HG03354 (cell line): ENCODE measurements around the gene SLC4A5.
A peak's percentile ranks its signal among the peaks of the same experiment; 100 is the strongest.

Experiments
- ATAC-seq: cut with Tn5 transposase; IDR thresholded peaks from one replicate; pipeline ENCODE4 v1.9.1; 2021; ENCODE audit warnings: mild to moderate bottlenecking; ENCODE audit not compliant: unreplicated experiment, poor library complexity, severe bottlenecking

SLC4A5 gene, protein sequence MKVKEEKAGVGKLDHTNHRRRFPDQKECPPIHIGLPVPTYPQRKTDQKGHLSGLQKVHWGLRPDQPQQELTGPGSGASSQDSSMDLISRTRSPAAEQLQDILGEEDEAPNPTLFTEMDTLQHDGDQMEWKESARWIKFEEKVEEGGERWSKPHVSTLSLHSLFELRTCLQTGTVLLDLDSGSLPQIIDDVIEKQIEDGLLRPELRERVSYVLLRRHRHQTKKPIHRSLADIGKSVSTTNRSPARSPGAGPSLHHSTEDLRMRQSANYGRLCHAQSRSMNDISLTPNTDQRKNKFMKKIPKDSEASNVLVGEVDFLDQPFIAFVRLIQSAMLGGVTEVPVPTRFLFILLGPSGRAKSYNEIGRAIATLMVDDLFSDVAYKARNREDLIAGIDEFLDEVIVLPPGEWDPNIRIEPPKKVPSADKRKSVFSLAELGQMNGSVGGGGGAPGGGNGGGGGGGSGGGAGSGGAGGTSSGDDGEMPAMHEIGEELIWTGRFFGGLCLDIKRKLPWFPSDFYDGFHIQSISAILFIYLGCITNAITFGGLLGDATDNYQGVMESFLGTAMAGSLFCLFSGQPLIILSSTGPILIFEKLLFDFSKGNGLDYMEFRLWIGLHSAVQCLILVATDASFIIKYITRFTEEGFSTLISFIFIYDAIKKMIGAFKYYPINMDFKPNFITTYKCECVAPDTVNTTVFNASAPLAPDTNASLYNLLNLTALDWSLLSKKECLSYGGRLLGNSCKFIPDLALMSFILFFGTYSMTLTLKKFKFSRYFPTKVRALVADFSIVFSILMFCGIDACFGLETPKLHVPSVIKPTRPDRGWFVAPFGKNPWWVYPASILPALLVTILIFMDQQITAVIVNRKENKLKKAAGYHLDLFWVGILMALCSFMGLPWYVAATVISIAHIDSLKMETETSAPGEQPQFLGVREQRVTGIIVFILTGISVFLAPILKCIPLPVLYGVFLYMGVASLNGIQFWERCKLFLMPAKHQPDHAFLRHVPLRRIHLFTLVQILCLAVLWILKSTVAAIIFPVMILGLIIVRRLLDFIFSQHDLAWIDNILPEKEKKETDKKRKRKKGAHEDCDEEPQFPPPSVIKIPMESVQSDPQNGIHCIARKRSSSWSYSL

DNA sequence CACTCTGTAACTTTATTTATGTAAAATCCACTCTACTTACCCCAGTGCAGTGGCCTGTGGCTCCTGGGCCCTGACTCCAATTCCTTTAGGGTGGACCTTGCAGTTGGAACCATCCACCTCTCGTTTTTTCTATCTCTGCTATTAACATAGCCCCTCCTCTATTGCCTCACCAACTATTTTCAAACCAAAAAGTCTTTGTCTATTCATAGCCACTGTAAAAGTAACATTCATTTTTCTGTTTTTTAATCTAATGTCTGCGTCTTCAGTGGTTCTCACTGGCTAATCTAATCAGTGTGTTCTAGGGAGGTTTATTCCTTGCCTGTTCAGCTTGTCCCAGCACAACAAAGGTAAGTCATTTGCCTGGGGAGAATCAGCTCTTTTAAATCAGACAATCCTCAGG, at the start of gene SLC4A5:
TSS of gene SLC4A5 (minus strand) at position 101 of the 400 bp plus-strand sequence. CDS start 28,393 bp downstream, outside the sequence.
- no peak for ATAC-seq

DNA sequence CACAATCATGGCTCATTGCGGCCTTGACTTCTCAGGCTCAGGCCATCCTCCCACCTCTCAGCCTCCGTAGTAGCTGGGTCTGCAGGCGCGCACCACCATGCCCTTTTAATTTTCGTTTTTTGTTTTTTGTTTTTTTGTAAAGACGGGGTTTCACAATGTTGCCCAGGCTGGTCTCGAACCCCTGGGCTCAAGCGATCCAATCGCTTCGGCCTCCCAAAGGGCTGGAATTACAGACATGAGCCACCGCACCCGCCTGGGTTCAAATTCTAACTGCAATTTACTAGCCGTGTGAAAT, 49.2 kb upstream of the SLC4A5 start:
- no peak for ATAC-seq

DNA sequence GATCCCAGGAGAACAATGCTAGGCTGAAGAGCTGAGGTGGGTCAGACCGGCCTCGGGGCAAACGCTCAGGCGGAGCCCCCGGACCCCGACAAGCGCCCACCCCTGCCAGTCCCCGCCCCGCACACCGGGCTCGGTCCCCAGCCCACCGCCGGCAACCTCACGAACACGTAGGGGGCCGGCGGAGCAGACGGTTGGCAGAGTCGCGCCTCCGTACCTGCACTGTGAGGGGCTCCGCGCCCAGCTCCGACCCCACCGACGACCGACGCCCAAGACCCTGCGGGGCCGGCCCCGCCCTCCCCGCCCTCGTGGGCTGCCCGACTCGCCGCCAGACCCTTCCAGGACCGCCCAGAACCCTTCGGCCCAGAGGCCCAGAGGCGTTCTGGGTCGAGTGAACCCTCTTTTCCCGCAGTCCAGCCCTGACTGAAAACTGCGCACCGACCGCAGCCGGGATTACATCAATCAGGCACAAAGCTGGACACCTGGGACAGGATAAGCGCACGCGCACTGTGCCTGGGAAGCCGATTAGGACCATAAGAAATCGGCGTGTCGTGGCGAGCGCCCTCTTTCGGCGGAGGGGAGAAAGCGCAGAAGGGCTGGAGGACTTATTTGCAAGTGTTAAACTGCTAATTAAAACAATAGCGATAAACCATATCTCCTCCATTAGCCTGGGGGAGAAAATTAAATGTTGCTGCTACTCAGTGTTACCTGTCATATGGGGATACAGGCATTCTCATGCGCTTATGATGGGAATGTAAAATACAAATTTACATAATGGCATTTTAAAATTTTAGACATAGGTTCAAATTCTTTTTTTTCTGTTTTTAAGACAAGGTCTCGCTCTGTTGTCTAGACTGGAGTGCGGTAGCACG, 48.6 kb upstream of the SLC4A5 start:
- ATAC-seq: peak; percentile 84

DNA sequence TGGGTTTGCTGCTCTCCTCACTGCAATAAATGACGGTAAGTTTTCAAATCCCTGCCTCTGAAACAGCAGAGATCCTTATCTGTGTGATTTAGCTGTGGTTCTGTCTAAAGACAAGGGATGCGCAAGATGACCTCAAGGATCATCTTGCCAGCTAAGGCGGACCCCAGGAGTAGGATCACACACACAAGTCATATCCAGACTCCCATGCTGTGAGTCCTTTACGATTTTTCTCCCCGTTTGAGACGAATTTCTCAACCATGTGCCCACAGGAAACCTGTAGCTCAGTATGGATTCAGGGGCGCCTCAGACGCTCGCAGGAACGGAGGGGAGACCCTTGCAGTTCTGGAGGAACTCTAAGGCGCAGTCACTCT, 48.0 kb upstream of the SLC4A5 start:
- peak; percentile 36 for ATAC-seq

DNA sequence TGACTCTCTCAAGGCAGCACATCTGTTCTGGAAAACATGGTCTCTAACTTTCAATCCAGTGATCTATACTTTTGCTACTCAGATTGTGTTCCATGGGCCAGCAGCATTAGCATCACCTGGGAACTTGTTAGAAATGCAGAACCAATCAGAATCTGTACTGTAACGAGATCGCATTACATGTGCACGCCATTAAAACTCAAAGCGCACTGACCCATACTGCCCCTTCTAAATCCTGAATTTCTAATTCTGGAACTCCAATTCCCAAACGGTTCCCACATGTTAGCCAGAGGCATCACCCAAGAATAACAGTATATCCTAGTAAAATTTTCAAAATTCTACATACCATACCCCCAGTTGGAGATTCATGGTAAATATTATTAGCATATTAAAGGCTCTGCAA, 47.4 kb upstream of the SLC4A5 start:
- no peak for ATAC-seq

DNA sequence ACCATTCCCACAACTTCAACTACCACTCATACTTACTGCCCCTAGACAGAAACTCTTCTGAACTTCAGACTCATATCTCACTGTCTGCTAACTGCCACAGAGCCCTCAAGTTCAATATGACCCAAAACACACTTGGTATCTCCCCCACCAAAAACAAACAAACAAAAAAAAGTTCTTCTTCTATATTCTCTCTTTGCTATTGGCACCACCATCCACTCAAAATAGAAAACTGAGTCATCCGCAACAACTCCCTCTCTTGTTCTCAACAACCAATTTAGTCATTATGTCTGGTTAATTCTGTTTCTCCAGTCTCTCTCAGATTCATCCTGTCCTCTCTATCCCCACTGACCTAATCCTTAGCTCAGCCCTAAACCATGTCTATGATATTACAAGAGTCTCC, 44.1 kb upstream of the SLC4A5 start:
- no peak for ATAC-seq

DNA sequence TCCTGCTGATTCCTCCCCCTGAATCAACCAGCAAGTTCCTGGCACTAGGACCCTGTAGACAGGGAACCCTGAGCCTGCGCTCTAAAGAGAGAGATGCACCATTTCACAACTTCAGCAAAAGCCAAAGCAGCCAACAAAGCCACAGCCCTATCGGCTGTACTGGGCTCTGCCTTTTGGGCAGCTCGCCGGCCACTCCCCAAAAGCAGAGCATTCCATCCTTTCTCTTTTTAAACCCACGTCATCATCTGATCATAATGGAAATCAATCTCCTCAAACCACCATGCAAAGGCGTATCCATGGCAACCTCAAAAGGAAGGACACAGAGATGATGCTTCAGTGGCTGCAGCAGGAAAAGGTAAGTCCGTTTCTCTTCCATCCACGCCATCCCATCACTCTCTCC, 42.2 kb upstream of the SLC4A5 start:
- ATAC-seq: no peak

DNA sequence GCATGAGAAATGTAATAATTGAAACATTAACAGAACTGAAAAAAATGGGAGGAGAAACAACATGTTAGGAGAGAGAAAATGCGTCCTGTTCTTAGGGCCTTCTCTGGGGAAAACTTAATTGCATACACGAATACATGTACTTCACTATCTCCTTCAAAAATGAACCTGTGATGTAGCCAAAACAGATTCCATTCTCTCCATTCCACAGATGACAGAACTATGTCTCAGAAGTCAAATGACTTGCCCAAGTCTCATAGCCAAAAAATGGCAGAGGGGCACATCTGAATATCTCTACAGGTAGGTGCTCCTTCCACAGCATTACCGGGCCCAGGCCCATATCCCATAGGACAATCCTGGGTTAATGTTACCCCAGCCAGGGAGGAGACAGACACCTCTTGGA, 40.8 kb upstream of the SLC4A5 start:
- no peak for ATAC-seq

DNA sequence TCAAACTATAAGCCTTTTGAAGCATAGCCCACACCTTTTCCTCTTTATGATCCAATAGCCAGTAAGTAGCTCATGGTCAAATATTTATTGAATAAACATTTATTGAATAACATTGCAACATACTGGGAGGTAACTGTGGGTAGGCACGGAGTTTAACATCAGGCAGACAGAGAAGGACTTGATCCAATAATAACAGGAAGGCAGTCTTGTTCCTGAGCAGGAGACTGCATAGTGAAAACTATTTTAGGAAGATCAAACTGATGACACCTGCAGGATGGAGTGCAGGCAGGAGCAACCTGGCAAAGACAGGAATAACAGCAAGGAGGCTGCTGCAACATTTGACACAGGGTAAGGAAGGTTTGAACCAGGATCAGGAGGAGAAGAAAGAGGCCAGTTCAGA, 40.0 kb upstream of the SLC4A5 start:
- no peak for ATAC-seq

DNA sequence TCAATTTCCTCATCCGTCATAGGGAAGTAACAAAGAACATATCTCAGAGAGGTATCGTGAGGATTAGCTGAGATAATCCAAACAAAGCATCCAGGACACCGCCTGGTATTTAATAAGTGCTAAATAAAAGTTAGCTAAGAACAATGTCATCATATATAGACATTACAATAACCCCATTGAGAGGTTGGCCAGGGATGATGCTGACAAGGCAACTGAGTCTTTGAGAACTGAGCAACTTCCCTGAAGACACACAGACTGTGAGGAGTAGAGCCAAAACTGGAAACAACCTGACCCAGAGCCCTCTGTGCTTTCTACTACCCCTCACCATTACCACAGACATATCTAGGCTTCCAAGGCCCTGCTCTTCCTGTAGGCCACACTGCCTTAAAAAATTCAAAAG, 38.5 kb upstream of the SLC4A5 start:
- ATAC-seq: no peak

DNA sequence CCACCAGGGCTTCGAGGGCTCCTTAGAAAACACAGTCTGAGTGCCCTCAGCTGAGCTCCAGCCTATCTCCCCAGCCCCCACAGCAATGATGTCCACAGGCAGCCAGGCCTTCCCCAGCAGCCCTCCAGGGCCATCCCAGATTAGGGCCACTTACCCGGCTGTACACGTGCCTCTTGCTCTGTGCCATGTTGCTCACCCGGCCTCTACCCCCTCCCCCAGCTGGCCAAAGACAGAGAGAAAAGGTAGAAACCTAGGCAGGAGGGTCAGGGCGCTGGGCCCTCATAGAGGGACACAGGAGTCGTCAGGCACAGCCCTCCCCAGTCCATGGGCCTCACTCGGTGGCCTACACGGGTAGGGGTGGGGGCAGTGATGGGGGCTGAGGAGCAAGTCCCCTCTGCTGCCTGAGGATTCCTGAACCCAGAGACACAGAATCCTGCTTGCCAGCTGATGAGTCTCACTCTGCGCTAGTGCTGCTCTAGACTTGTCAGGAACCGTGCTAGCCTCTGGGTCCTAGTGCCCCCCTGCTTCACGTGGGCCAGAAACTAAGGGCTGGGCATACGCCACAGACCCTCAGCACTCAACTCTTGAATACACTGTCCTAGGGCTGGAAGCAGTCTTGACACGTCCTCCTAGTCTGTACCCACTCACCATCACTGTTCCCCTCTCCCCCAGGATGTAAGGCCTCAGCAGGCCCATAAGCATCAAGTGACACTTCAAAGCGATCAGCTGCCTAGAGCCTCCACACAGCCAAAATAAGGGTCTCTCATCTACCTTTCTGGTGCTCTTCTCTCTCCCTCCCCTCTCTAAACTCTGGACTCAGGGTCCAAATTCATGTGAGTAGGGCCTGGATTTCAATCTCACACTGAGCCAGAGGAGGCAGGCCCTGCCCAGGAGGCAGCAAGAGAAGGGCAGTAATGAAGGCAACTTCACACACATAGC, 36.9 kb upstream of the SLC4A5 start, which contains the start of gene DCTN1:
TSS of gene DCTN1 (minus strand) at position 461 of the 939 bp plus-strand sequence. CDS start at position 187, 274 bp downstream.
- peak; percentile 72 for ATAC-seq

DNA sequence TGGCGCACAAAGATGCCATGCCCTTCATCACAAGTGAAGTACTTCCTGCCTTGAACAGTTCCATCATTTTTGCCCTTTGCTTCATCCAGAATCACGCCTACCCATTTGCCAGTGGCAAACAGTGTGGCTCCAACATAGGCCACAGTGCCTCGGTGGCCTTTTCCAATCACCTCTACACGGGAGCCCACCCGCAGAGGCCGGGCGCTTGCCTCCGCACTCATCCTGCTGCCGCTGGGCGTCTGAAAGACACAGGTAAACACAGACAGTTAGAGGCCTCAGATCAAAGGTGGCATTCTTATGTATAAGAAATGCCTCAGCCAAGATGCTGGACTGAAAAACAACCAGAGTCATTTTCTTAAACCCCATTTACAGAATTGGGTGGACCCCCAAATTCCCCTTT, 34.8 kb upstream of the SLC4A5 start:
- ATAC-seq: no peak

DNA sequence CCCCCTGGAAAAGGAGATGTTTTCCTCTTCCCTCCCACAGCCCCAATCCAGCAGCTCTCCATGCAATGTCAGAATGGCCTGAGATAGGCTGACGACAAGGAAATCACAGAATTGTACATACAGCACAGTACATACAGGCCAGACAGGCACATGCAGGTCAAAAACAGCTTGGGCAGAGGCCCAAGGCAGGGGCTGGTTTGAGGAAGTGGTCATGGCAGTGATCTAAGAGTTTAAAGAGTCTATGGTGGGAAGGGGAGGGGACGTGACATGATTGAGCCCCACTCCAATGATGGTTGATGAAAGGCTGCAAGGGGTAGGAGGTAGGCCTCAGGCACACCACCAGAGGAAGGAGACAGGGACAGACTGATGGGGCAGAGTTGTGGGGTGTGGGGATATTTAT, 32.6 kb upstream of the SLC4A5 start:
- no peak for ATAC-seq

DNA sequence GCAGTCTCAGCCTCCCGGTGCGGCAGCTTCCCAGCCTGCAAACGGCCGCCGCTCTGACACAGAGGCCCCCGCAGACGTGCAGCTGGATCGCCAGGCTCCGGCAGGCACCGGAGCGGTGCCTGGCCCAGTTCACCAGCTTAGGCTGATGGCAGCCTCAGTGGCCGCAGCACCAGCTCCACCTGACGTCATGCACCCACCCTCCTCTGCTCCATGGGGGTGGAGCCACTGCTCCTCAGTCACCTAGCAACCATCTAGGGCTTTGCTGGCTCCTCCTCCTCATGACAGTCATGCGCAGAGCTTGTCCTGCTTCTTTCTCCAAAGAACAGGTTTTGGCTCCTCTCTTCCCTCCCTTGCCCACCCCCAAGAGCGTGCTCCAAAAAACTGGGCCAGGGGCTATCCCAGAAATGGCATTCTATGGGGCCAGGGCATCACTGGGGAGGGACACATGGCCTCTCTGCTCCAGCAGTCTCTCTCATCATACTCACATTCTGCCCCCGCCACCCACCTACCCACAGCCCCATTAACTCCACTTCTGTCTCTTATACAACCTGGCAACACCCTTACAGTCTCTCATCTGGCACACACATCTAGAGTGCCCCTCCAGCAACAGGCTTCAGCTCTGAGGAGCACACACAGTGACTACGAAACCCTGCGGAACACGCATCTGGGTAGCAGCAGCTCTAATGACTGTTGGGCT, 31.4 kb upstream of the SLC4A5 start:
- no peak for ATAC-seq

DNA sequence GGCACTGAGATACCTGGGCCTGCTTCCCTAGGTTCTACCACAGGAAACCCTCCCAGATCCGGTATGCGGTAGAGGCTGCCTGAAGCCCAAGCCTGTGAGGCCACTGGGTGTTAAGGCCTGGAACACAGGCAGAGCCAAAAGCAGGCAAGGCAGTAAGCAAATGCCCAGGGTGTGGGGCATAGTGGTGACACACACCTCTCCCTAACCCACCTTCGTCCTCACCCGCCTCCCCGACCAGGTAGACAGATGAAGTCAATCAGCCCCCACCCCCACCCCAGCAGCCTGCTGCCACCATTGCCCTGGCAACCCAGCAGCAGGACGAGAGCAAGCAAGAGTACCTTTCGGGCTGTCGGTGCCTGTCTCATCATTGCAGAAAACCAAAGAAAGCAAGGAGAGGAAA, 30.8 kb upstream of the SLC4A5 start:
- ATAC-seq: no peak

DNA sequence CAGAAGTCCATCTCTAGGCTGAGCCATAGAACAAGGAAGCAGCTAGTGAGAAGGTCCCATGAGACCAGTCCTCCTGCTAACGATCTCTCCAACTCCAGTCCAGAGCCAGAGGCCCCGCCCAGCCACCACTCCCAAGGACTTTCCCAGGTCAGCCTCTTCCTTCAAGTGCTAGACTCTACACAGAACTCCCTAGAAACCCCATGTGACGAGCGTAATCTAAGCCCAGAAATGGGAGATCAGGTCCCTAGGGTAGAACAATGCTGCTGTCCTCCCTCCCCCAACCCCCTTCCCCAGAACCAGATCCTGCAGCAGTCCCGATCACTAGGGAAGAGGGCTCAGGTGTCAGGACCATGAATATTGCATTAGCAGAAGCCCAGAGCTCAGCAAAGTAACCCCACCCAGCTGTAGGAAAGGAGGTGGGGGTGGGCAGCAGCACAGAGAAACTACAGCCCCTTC, 30.0 kb upstream of the SLC4A5 start:
- ATAC-seq: no peak

DNA sequence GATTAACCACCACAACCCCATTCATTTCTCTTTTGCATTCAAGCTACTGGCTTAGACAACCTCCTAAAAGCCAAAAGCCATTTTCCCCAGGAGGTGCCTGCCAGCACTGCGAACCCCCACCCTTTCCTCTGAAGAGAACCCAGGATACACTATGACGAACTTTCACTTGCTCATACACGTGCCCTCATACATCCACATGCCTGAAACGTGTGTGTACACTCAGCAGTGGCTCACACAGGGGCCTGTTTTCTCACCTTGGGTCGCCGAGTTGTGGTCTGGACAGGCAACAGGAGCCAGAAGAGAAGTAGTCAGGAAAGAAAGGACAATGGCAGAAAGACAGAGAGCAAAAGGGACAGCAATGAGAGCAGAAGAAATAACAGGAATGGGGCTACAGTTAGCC, 29.5 kb upstream of the SLC4A5 start:
- ATAC-seq: no peak

DNA sequence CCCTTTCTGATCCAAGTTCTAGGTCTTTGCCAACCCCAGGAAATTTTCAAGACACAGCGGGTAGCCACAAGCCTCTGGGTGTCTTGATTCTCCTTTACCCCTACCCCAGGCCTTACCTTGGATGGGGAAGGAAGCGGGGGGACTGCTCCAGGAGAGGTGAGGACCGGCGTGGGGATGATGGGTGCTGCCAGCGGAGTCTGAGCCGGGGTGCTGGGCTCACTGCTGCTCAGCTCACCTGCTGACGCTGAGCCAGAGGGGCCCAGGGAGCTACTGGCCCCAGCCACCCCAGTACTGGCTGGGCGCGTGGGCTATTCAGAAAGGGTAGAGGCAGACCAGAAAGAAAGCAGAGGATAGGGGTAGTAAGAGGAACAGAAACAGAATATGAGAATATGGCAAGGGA, 28.2 kb upstream of the SLC4A5 start:
- ATAC-seq: no peak
